K562 (cell line): Measurements from ENCODE around the gene INPP4B. TPM values are rescaled to one million over a fixed set of nuclear protein-coding genes. Genes with fewer than 3 reads are reported as not detected.

Experiments
- ATAC-seq: fragments of 200-7000 bp; cut with Tn5 transposase; 3 replicates; pipeline ENCODE4 v1.9.1; 2020; ENCODE audit warnings: moderate library complexity
- BruUV-seq: library from RNA; stranded (reverse); fragments of 400-500 nt; replicated peaks from 2 replicates; lab custom pipeline; 2021; lab: Mats Ljungman, UMichigan
- CTCF ChIA-PET: fragments of 300-600 bp; formaldehyde crosslinking; extraction: SDS; loops from one replicate; lab custom pipeline; 2021; ENCODE audit warnings: low intra/inter-chr PET ratio; lab: Yijun Ruan, JAX
- POLR2A ChIA-PET: fragments of 300-600, 350-650 bp; sonication (Branson Sonifier 250); formaldehyde crosslinking; extraction: SDS; loops from one replicate; lab custom pipeline; 2021; ENCODE audit warnings: antibody characterized with exemption, inconsistent platforms; lab: Yijun Ruan, JAX
- DNase-seq, 4 experiments: peaks; one replicate each; pipeline versions ENCODE4 v3.0.0 to v3.0.0-alpha.2; 2011 to 2018; ENCODE audit warnings: low spot score in 3 of 4, mixed read lengths in 3 of 4; ENCODE audit errors: extremely low read depth in 1 of 4
- FAIRE-seq: peaks from 2 replicates; lab custom pipeline; 2011; peaks lifted over from hg19 to GRCh38; lab: Jason Lieb, UNC
- H2AFZ ChIP-seq: 2 replicates; pipeline ENCODE4 v1.6.0; 2011; ENCODE audit warnings: low read depth, low read length, control low read depth, inconsistent platforms
- H3K27ac ChIP-seq: fragments of 200-600 bp; 3 replicates; pipeline ENCODE4 v1.8.0; 2011; ENCODE audit warnings: low read depth, mild to moderate bottlenecking, control low read depth, inconsistent platforms, low read length, moderate library complexity, mixed read lengths; ENCODE audit errors: extremely low read depth
- H3K27me3 ChIP-seq, 2 experiments: fragments of 300-600 bp in 1 of 2; 2 replicates in 1 of 2; 3 replicates in 1 of 2; pipeline versions ENCODE4 v1.6.0 to v1.8.0; 2011; ENCODE audit warnings: inconsistent platforms in 2 of 2, low read length in 2 of 2, mild to moderate bottlenecking in 1 of 2, mixed read lengths in 1 of 2, moderate library complexity in 1 of 2; ENCODE audit not compliant: control insufficient read depth in 2 of 2, insufficient read depth in 2 of 2
- H3K36me3 ChIP-seq: fragments of 300-600 bp; 3 replicates; pipeline ENCODE4 v1.8.0; 2011; ENCODE audit warnings: mild to moderate bottlenecking, low read length, inconsistent platforms; ENCODE audit not compliant: control insufficient read depth, insufficient read depth
- H3K4me1 ChIP-seq, 2 experiments: fragments of 200-600 bp in 1 of 2; replicated peaks in 1 of 2; 2 replicates in 1 of 2; 3 replicates in 1 of 2; pipeline versions ENCODE4 v1.5.1 to v1.8.0; 2011; ENCODE audit warnings: inconsistent platforms in 2 of 2, low read length in 2 of 2, mild to moderate bottlenecking in 1 of 2, mixed read lengths in 1 of 2, moderate library complexity in 1 of 2; ENCODE audit not compliant: control insufficient read depth in 2 of 2, insufficient read depth in 2 of 2
- H3K4me2 ChIP-seq: 2 replicates; pipeline ENCODE4 v1.6.1; 2011; ENCODE audit warnings: low read length, control low read depth, inconsistent platforms, mixed read lengths; ENCODE audit not compliant: insufficient read depth
- H3K4me3 ChIP-seq: fragments of 200-600 bp; sonication (generic), shearing (Covaris generic); 2 replicates; pipeline ENCODE4 v1.5.1; 2016; ENCODE audit warnings: control low read depth, inconsistent platforms
- H3K79me2 ChIP-seq: fragments of 200-600 bp; 3 replicates; pipeline ENCODE4 v1.8.0; 2011; ENCODE audit warnings: low read length, inconsistent platforms; ENCODE audit not compliant: control insufficient read depth, insufficient read depth
- H3K9ac ChIP-seq, 2 experiments: 2 replicates each; pipeline versions ENCODE4 v1.6.0 to v1.6.1; 2011; ENCODE audit warnings: low read depth in 2 of 2, low read length in 2 of 2, control low read depth in 1 of 2, inconsistent platforms in 1 of 2, mild to moderate bottlenecking in 1 of 2, mixed read lengths in 1 of 2; ENCODE audit not compliant: insufficient read depth in 1 of 2
- H3K9me1 ChIP-seq: one replicate; pipeline ENCODE4 v1.6.0; 2011; ENCODE audit warnings: inconsistent platforms, mild to moderate bottlenecking, low read length, moderate library complexity; ENCODE audit not compliant: control insufficient read depth, insufficient read depth
- H3K9me3 ChIP-seq: replicated peaks from 2 replicates; pipeline ENCODE4 v1.5.1; 2011; ENCODE audit warnings: low read depth, low read length, inconsistent platforms; ENCODE audit not compliant: control insufficient read depth, insufficient read depth
- H4K20me1 ChIP-seq: replicated peaks from 2 replicates; pipeline ENCODE4 v1.6.1; 2011; ENCODE audit warnings: low read length, inconsistent platforms, mixed read lengths; ENCODE audit not compliant: control insufficient read depth, insufficient read depth
- BHLHE40 ChIP-seq: IDR thresholded peaks from 2 replicates; pipeline ENCODE4 v1.6.1; 2011; ENCODE audit warnings: low read length, improper control_type of control experiment
- EGR1 ChIP-seq: fragments of 450-650 bp; conservative IDR thresholded peaks from 2 replicates; pipeline ENCODE4 v1.6.1; 2017; ENCODE audit warnings: mild to moderate bottlenecking
- KDM5B ChIP-seq: fragments of 200-600 bp; sonication (generic); IDR thresholded peaks from 2 replicates; pipeline ENCODE4 v1.6.1; 2012; ENCODE audit warnings: low read depth, mild to moderate bottlenecking, moderate library complexity, low read length, control low read depth, inconsistent platforms; ENCODE audit not compliant: insufficient replicate concordance
- NBN ChIP-seq: fragments of 450-650 bp; IDR thresholded peaks from 2 replicates; pipeline ENCODE4 v1.6.1; 2016; ENCODE audit warnings: low read depth, mild to moderate bottlenecking
- ZNF830 ChIP-seq: fragments of 250-450 bp; sonication (Bioruptor Pico); IDR thresholded peaks from 2 replicates; pipeline ENCODE4 v1.5.0; 2021; ENCODE audit warnings: mild to moderate bottlenecking
- WGBS: fragments of 100-300 bp; shearing (Covaris generic); methylation state at CpG from one replicate; pipeline ENCODE4 v1.1.6; 2016; ENCODE audit warnings: low coverage, mixed read lengths; ENCODE audit not compliant: insufficient coverage; ENCODE audit errors: missing lambda C conversion rate; 5-methylcytosine and 5-hydroxymethylcytosine counted together
- in situ Hi-C: fragments of 300-500 bp; cut with MboI; formaldehyde crosslinking; loops from 4 replicates; pipeline ENCODE4 v1.15.0; 2018; ENCODE audit warnings: inconsistent platforms, mixed read lengths
- intact Hi-C: fragments of 100-400 bp; cut with micrococcal nuclease; formaldehyde crosslinking; loops from 2 replicates; pipeline ENCODE4 v1.14.2; 2022
- polyA plus RNA-seq, 8 experiments: library from polyadenylated mRNA; depleted of rRNA in 4 of 8; stranded (reverse) in 5 of 8; unstranded in 3 of 8; fragments of >200 nt; fragmentation: Nextera tagmentation in 2 of 8; fragmentation: Illumina TruSeq in 1 of 8; extraction: Ambion mirVana in 2 of 8; extraction: Trizol in 1 of 8; gene quantifications; 2 replicates each; pipeline versions ENCODE4 v1.2.1 to v1.2.3, GENCODE V29; 2011 to 2014; ENCODE audit warnings: inconsistent platforms in 1 of 8, missing spikeins in 1 of 8
- total RNA-seq, 7 experiments: library from RNA; depleted of rRNA in 6 of 7; stranded (reverse); fragments of >200 nt in 6 of 7; fragmentation: Illumina TruSeq in 2 of 7; extraction: Trizol in 2 of 7; gene quantifications; 2 replicates each; pipeline versions ENCODE4 v1.2.1 to v1.2.3, GENCODE V29; 2011 to 2021; ENCODE audit warnings: low replicate concordance in 1 of 7
- TF ChIP-seq, protein P1 (sequence below): sonication (generic); formaldehyde crosslinking; IDR thresholded peaks from 2 replicates; pipeline ENCODE4 v1.8.0; 2023; ENCODE audit warnings: missing genetic modification reagents, mild to moderate bottlenecking, borderline replicate concordance
- TF ChIP-seq, protein P2 (sequence below): IDR thresholded peaks from 2 replicates; pipeline ENCODE4 v1.6.1; 2011; ENCODE audit warnings: borderline replicate concordance, low read depth, mild to moderate bottlenecking, moderate library complexity, low read length; ENCODE audit not compliant: insufficient read depth, poor library complexity, severe bottlenecking
- TF ChIP-seq, protein P3 (sequence below): fragments of 450-650 bp; conservative IDR thresholded peaks from 2 replicates; pipeline ENCODE4 v1.6.1; 2016; ENCODE audit warnings: missing genetic modification characterization, low read depth, mild to moderate bottlenecking, missing compliant biosample characterization, moderate library complexity

INPP4B gene
- total and polyA plus RNA-seq, 9 of the 15 experiments (the other 6 are each of a cell fraction or from before 2014, with no cell fraction given) = 0.04 to 0.11 TPM; not detected in 7

GRCh38 chr4:142112451-142112850 lies 733.6 kb downstream of the INPP4B start:
- ATAC-seq (no peak), DNase-seq (no peak), FAIRE-seq (no peak)
- no peak overlapping the region for H3K4me3 ChIP-seq
- H3K27me3 ChIP-seq = no peaks in the 10 kb centered on the region
- intact Hi-C loops (no loop called here), in situ Hi-C loops (no loop called here)
- H3K27ac ChIP-seq = no peak overlapping the region
- H3K9me3 ChIP-seq = no peaks in the 10 kb centered on the region
- no peaks in the 10 kb centered on the region for H3K9me1 ChIP-seq
- H3K4me1 ChIP-seq = no peaks in the 10 kb centered on the region
- H3K36me3 ChIP-seq = no peaks in the 10 kb centered on the region
- H3K4me2 ChIP-seq = no peak overlapping the region
- no peaks in the 10 kb centered on the region for H4K20me1 ChIP-seq
- ChIA-PET POLR2A (no interaction called here), CTCF (no interaction called here)
- H2AFZ ChIP-seq = no peak overlapping the region
- no peak overlapping the region for H3K9ac ChIP-seq
- no TSS peak for BruUV-seq
- no peaks in the 10 kb centered on the region for H3K79me2 ChIP-seq
- 0% methylated on average over 2 of the region's 2 CpGs for WGBS
- TF ChIP-seq EGR1 = no peak
- TF ChIP-seq BHLHE40 = no peak
- TF ChIP-seq, protein P1, sequence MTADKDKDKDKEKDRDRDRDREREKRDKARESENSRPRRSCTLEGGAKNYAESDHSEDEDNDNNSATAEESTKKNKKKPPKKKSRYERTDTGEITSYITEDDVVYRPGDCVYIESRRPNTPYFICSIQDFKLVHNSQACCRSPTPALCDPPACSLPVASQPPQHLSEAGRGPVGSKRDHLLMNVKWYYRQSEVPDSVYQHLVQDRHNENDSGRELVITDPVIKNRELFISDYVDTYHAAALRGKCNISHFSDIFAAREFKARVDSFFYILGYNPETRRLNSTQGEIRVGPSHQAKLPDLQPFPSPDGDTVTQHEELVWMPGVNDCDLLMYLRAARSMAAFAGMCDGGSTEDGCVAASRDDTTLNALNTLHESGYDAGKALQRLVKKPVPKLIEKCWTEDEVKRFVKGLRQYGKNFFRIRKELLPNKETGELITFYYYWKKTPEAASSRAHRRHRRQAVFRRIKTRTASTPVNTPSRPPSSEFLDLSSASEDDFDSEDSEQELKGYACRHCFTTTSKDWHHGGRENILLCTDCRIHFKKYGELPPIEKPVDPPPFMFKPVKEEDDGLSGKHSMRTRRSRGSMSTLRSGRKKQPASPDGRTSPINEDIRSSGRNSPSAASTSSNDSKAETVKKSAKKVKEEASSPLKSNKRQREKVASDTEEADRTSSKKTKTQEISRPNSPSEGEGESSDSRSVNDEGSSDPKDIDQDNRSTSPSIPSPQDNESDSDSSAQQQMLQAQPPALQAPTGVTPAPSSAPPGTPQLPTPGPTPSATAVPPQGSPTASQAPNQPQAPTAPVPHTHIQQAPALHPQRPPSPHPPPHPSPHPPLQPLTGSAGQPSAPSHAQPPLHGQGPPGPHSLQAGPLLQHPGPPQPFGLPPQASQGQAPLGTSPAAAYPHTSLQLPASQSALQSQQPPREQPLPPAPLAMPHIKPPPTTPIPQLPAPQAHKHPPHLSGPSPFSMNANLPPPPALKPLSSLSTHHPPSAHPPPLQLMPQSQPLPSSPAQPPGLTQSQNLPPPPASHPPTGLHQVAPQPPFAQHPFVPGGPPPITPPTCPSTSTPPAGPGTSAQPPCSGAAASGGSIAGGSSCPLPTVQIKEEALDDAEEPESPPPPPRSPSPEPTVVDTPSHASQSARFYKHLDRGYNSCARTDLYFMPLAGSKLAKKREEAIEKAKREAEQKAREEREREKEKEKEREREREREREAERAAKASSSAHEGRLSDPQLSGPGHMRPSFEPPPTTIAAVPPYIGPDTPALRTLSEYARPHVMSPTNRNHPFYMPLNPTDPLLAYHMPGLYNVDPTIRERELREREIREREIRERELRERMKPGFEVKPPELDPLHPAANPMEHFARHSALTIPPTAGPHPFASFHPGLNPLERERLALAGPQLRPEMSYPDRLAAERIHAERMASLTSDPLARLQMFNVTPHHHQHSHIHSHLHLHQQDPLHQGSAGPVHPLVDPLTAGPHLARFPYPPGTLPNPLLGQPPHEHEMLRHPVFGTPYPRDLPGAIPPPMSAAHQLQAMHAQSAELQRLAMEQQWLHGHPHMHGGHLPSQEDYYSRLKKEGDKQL (CRISPR knock-in tag) = no peak
- no peak for TF ChIP-seq ZNF830
- no peak for TF ChIP-seq NBN
- TF ChIP-seq, protein P2, sequence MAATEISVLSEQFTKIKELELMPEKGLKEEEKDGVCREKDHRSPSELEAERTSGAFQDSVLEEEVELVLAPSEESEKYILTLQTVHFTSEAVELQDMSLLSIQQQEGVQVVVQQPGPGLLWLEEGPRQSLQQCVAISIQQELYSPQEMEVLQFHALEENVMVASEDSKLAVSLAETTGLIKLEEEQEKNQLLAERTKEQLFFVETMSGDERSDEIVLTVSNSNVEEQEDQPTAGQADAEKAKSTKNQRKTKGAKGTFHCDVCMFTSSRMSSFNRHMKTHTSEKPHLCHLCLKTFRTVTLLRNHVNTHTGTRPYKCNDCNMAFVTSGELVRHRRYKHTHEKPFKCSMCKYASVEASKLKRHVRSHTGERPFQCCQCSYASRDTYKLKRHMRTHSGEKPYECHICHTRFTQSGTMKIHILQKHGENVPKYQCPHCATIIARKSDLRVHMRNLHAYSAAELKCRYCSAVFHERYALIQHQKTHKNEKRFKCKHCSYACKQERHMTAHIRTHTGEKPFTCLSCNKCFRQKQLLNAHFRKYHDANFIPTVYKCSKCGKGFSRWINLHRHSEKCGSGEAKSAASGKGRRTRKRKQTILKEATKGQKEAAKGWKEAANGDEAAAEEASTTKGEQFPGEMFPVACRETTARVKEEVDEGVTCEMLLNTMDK = no peak
- no peak for TF ChIP-seq KDM5B
- TF ChIP-seq, protein P3, sequence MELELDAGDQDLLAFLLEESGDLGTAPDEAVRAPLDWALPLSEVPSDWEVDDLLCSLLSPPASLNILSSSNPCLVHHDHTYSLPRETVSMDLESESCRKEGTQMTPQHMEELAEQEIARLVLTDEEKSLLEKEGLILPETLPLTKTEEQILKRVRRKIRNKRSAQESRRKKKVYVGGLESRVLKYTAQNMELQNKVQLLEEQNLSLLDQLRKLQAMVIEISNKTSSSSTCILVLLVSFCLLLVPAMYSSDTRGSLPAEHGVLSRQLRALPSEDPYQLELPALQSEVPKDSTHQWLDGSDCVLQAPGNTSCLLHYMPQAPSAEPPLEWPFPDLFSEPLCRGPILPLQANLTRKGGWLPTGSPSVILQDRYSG = no peak
